Spinal cord (tissue), 10 donors: ENCODE measurements around the gene GNB5. TPM values are rescaled to one million over a fixed set of nuclear protein-coding genes. Genes with fewer than 3 reads are reported as not detected.

ENCODE experiments used
- DNase-seq, 6 donors: peaks; one replicate each; pipeline versions ENCODE4 v3.0.0 to v3.0.0-alpha.2; 2013 to 2015; ENCODE audit warnings: low spot score in 6 of 6, low read depth in 4 of 6
- H3K27ac ChIP-seq: one replicate; pipeline ENCODE4 v1.5.1; 2013; ENCODE audit warnings: low read depth, low read length, control low read depth
- H3K27me3 ChIP-seq: one replicate; pipeline ENCODE4 v1.6.1; 2013; ENCODE audit warnings: low read length; ENCODE audit not compliant: control insufficient read depth, insufficient read depth
- H3K36me3 ChIP-seq: one replicate; pipeline ENCODE4 v1.6.1; 2013; ENCODE audit warnings: low read length; ENCODE audit not compliant: control insufficient read depth, insufficient read depth
- H3K4me1 ChIP-seq: one replicate; pipeline ENCODE4 v1.6.1; 2013; ENCODE audit warnings: low read length; ENCODE audit not compliant: control insufficient read depth, insufficient read depth
- H3K4me3 ChIP-seq: one replicate; pipeline ENCODE4 v1.5.1; 2013; ENCODE audit warnings: low read depth, low read length, control low read depth
- H3K9me3 ChIP-seq: one replicate; pipeline ENCODE4 v1.6.1; 2013; ENCODE audit warnings: low read length; ENCODE audit not compliant: control insufficient read depth, insufficient read depth
- WGBS: methylation state at CpG from one replicate; pipeline ENCODE4 v1.1.5; 2013; ENCODE audit warnings: missing lambda C conversion rate; ENCODE audit not compliant: insufficient coverage; 5-methylcytosine and 5-hydroxymethylcytosine counted together
- polyA plus RNA-seq, 2 donors: library from polyadenylated mRNA; unstranded; fragments of 120-200 nt; gene quantifications; one replicate each; pipeline ENCODE4 v1.2.1, GENCODE V29; 2013; ENCODE audit not compliant: insufficient read length in 2 of 2
- total RNA-seq, 2 donors: library from RNA; depleted of rRNA in 1 of 2; stranded (reverse); fragments of 120-200 nt in 1 of 2; fragments of >200 nt in 1 of 2; gene quantifications; one replicate each; pipeline versions ENCODE4 v1.2.3 to v1.2.4, GENCODE V29; 2013 to 2014
- donor health status: healthy.

The GNB5 gene
- total and polyA plus RNA-seq, 4 donors, result 28.0 to 57.2 (median 54.6) TPM

GRCh38 chr15:52078197-52078875 lies 112.9 kb downstream of the GNB5 start:
- Histone ChIP-seq H3K36me3 (no peaks in the 10 kb centered on the region), H3K27me3 (no peaks in the 10 kb centered on the region), H3K4me1 (peaks cover 6% of the 10 kb centered on the region), H3K4me3 (no peak overlapping the region), H3K9me3 (no peaks in the 10 kb centered on the region), H3K27ac (no peak overlapping the region)
- WGBS, result 91% methylated on average over 10 of the region's 10 CpGs
- DNase-seq, result no peak

DNA sequence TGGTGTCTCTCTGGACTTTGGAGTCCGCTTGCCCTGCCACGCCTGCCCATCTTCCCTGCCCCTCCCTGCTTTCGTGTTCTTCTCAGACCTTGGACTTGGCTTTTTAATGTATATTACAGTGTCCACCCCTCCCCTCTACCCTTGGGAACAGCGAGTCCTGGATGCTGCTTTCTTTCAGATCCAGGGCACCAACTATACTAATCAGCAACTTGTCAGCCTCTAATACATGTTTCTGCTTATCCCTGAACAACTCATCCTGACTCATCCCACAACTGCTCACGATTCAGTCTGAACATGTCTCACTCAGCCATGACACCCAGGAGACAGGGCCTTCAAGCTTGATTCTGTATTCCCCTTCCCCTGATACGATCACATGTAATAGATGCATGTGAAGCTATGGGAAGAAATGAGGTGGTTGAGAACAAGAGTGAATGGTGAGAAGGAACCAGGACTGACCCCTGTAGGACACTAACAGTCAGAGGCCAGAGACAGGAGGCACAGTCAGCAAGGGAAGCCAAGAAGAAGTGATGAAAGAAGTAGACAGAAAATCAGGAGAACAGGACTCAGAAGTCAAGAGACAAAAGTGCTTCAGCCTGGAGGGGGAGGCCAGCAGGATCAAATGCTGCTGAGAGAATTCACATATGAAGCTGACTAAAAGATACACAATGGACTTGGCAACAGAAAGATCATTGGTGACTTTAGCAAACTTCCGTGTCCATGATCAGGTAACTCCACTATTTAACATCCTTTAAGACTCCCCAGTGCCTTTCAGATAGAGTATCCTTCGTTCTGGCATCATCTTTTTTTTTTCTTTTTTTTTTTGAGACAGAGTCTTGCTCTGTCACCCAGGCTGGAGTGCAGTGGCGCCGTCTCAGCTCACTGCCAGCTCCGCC lies 114.1 kb downstream of the GNB5 start:
- 90% methylated on average over 8 of the region's 11 CpGs for WGBS
- no peak overlapping the region for H3K27ac ChIP-seq
- no peak overlapping the region for H3K4me3 ChIP-seq
- DNase-seq, result no peak
- no peaks in the 10 kb centered on the region for H3K9me3 ChIP-seq
- no peaks in the 10 kb centered on the region for H3K27me3 ChIP-seq
- peaks cover 3% of the 10 kb centered on the region for H3K4me1 ChIP-seq
- H3K36me3 ChIP-seq, result no peaks in the 10 kb centered on the region

GRCh38 chr15:52071570-52071969 lies 119.6 kb downstream of the GNB5 start:
- no peaks in the 10 kb centered on the region for H3K9me3 ChIP-seq
- 89% methylated on average over 10 of the region's 10 CpGs for WGBS

DNA sequence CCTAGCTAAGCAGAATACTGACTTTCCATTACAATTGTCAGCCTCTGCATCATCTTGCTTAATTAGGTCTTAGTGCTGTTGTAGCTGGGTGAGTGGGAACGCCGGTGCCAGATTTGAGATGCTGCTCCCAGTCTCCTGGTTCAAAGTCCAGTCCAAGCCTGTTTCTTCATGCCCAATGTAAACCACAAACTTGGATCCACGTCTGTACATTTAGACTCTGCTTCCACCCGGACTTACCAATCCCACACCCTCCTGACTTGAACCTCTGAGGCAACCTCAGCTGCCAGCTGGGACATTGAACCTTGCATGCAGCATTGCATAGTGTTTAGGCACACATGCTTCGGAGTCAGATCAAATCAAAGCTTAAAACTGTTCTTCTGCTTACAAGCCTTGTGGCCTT lies 121.6 kb downstream of the GNB5 start:
- WGBS, result 67% methylated on average over 4 of the region's 5 CpGs
- Histone ChIP-seq H3K4me1 (no peaks in the 10 kb centered on the region), H3K36me3 (no peaks in the 10 kb centered on the region), H3K27ac (no peak overlapping the region), H3K9me3 (no peaks in the 10 kb centered on the region), H3K4me3 (no peak overlapping the region), H3K27me3 (no peaks in the 10 kb centered on the region)
- DNase-seq, result no peak

More at GRCh38 chr15:52071570-52071969, 119.6 kb downstream of the GNB5 start:
- H3K36me3 ChIP-seq, result no peaks in the 10 kb centered on the region
- DNase-seq, result no peak
- no peaks in the 10 kb centered on the region for H3K4me1 ChIP-seq
- H3K27me3 ChIP-seq, result no peaks in the 10 kb centered on the region
- no peak overlapping the region for H3K4me3 ChIP-seq
- no peak overlapping the region for H3K27ac ChIP-seq

GRCh38 chr15:52068004-52068615 lies 123.1 kb downstream of the GNB5 start:
- no peaks in the 10 kb centered on the region for H3K36me3 ChIP-seq
- H3K9me3 ChIP-seq, result no peaks in the 10 kb centered on the region

GRCh38 chr15:52067545-52067926 lies 123.7 kb downstream of the GNB5 start:
- no peaks in the 10 kb centered on the region for H3K4me1 ChIP-seq
- no peak overlapping the region for H3K4me3 ChIP-seq
- H3K27ac ChIP-seq, result no peak overlapping the region
- no peaks in the 10 kb centered on the region for H3K9me3 ChIP-seq
- peaks cover 4% of the 10 kb centered on the region for H3K36me3 ChIP-seq
- no peak for DNase-seq
- H3K27me3 ChIP-seq, result no peaks in the 10 kb centered on the region

More at GRCh38 chr15:52068004-52068615, 123.1 kb downstream of the GNB5 start:
- DNase-seq, result peak in 2 of 6 donors; percentile 29 to 86
- Histone ChIP-seq H3K27ac (no peak overlapping the region), H3K4me1 (no peaks in the 10 kb centered on the region), H3K4me3 (no peak overlapping the region), H3K27me3 (no peaks in the 10 kb centered on the region)
- no CpG with 5 or more reads among the region's 2 CpGs for WGBS

DNA sequence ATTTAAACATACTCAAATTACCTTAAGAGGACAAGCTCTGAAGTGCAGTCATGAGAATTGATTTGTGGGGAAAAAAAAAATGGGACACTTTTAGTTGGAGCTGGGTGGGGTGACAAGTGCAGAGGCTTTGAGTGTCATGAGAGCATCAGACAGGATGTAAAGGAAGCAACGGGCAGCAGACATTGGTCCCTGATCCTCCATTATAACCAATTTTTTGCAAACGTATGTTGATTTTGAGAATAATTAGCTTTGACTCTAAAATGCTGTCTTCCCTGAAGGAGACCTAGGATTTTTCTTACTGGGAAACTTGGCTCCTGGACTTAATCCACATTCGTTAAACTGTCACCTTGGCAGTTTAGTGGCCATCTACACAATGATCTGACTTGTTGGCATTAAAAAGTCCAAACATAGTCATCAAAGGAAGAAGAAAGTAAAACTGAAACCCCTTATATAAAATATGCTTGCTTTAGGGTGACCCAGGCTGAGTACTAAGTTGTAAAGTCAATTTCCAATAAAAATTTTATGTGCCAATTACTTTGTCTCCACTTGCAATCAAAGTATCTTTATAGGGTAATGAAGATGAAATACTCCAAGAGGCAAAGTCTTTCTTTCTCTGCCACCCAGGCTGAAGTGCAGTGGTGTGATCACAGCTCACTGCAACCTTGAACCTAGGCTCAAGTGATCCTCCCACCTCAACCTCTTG lies 124.2 kb downstream of the GNB5 start:
- Histone ChIP-seq H3K27ac (no peak overlapping the region), H3K36me3 (peaks cover 9% of the 10 kb centered on the region), H3K27me3 (no peaks in the 10 kb centered on the region), H3K4me1 (no peaks in the 10 kb centered on the region), H3K9me3 (no peaks in the 10 kb centered on the region), H3K4me3 (no peak overlapping the region)
- 100% methylated on average over 1 of the region's 3 CpGs for WGBS
- no peak for DNase-seq
